HL-60 (cell line): ENCODE measurements around the gene SHISA8.

Experiments used
- DNase-seq, 2 experiments: peaks; one replicate each; pipeline ENCODE4 v3.0.0-alpha.2; 2010 to 2020; ENCODE audit warnings: low read depth in 1 of 2, low spot score in 1 of 2
- H3K27ac ChIP-seq: fragments of 250-450 bp; sonication (Bioruptor Pico); replicated peaks from 2 replicates; pipeline ENCODE4 v1.5.1; 2020; ENCODE audit warnings: mild to moderate bottlenecking, moderate library complexity
- H3K27me3 ChIP-seq: fragments of 250-450 bp; sonication (Bioruptor Pico); 2 replicates; pipeline ENCODE4 v1.5.1; 2021; ENCODE audit warnings: mild to moderate bottlenecking, moderate library complexity; ENCODE audit not compliant: insufficient read depth, poor library complexity, severe bottlenecking
- H3K4me3 ChIP-seq: replicated peaks from 2 replicates; pipeline ENCODE4 v1.5.1; 2011; ENCODE audit warnings: mild to moderate bottlenecking, control low read depth, low read length; ENCODE audit not compliant: insufficient read depth
- GABPA ChIP-seq: IDR thresholded peaks from 2 replicates; pipeline ENCODE4 v1.6.1; 2012; ENCODE audit warnings: low read depth
- POLR2AphosphoS5 ChIP-seq: IDR thresholded peaks from 2 replicates; pipeline ENCODE4 v1.6.1; 2012; ENCODE audit warnings: low read depth
- REST ChIP-seq: IDR thresholded peaks from 2 replicates; pipeline ENCODE4 v1.6.1; 2012; ENCODE audit warnings: low read depth; ENCODE audit not compliant: insufficient replicate concordance
- SPI1 ChIP-seq: IDR thresholded peaks from 2 replicates; pipeline ENCODE4 v1.6.1; 2012; ENCODE audit warnings: low read depth, mild to moderate bottlenecking, borderline replicate concordance
- TF ChIP-seq, protein P1 (sequence below): IDR thresholded peaks from one replicate; pipeline ENCODE4 v1.5.1; 2011; ENCODE audit warnings: low read length, control low read depth, inconsistent platforms; ENCODE audit not compliant: insufficient read depth

SHISA8 gene

GRCh38 chr22:41935509-41935908 lies 20.6 kb upstream of the SHISA8 start:
- H3K27me3 ChIP-seq, result no peaks in the 10 kb centered on the region
- TF ChIP-seq REST (no peak), GABPA (no peak), SPI1 (no peak), POLR2AphosphoS5 (no peak)
- TF ChIP-seq, protein P1, sequence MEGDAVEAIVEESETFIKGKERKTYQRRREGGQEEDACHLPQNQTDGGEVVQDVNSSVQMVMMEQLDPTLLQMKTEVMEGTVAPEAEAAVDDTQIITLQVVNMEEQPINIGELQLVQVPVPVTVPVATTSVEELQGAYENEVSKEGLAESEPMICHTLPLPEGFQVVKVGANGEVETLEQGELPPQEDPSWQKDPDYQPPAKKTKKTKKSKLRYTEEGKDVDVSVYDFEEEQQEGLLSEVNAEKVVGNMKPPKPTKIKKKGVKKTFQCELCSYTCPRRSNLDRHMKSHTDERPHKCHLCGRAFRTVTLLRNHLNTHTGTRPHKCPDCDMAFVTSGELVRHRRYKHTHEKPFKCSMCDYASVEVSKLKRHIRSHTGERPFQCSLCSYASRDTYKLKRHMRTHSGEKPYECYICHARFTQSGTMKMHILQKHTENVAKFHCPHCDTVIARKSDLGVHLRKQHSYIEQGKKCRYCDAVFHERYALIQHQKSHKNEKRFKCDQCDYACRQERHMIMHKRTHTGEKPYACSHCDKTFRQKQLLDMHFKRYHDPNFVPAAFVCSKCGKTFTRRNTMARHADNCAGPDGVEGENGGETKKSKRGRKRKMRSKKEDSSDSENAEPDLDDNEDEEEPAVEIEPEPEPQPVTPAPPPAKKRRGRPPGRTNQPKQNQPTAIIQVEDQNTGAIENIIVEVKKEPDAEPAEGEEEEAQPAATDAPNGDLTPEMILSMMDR, result no peak
- H3K27ac ChIP-seq, result no peak overlapping the region
- no peak for DNase-seq
- H3K4me3 ChIP-seq, result no peak overlapping the region

GRCh38 chr22:41935015-41935351 lies 20.1 kb upstream of the SHISA8 start:
- H3K4me3 ChIP-seq, result no peak overlapping the region
- no peak for DNase-seq
- no peaks in the 10 kb centered on the region for H3K27me3 ChIP-seq
- TF ChIP-seq SPI1, result no peak
- no peak for TF ChIP-seq REST
- TF ChIP-seq POLR2AphosphoS5, result no peak; the same call in 1 of the 2 replicates
- no peak for TF ChIP-seq GABPA
- TF ChIP-seq, protein P1, result no peak
- H3K27ac ChIP-seq, result no peak overlapping the region

- H3K27ac ChIP-seq, result no peak overlapping the region
Observed at GRCh38 chr22:41934284-41935014, 19.6 kb upstream of the SHISA8 start.

More at GRCh38 chr22:41934284-41935014, 19.6 kb upstream of the SHISA8 start:
- H3K27me3 ChIP-seq, result no peaks in the 10 kb centered on the region
- no peak for DNase-seq
- TF ChIP-seq REST (no peak), SPI1 (no peak), GABPA (no peak), POLR2AphosphoS5 (no peak)
- TF ChIP-seq, protein P1, result no peak
- H3K4me3 ChIP-seq, result no peak overlapping the region
